ENCODE data around the gene APOL5. TPM values are rescaled to one million over a fixed set of nuclear protein-coding genes. Genes with fewer than 3 reads are reported as not detected.

APOL5 gene
- total RNA-seq, 2 experiments from 2014 or later = not detected

DNA sequence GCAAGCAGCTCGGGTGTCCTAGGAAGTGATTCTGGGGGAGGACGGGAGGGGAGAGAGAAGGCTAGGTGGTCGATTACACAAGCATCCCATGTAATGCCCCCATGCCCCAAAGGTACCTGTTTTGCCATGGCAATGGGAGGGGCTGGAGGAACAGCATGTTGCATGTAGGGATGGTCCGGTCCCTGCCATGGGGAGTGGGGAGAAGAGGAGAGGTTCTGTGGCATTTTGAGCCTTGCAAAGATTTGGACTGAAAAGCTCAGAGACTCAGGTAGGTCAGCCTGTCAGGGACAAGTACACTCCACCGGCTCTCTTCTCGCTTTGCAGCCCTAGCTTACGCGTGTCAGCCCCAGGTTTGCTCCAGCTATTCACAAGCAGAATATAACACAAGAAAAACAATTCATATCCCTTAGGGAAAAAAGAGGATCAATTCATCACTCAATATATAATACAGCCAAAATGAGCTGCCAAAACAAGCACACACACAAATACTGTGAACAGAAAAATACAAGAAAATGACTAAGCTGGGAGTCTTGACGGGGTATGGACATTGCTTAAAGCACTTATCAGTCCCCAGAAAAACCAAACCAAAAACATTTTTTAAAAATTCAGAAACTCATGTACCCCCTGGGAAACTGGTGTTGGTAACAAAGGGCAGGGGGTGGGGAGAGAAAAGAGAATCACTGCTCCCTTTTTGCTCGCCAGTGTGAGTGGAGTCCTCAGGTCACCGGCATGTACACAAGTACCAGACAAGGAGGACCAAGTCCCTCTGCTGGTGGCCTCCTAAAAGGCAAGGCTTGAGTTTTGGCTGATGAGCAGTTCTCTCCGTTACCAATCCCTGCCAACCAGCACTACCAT lies 21.6 kb downstream of the APOL5 start:
- ATAC-seq (ENCODE audit: poor library complexity) (no peak), DNase-seq (peak in 6 of 14 experiments; percentile 1 to 40 (median 15))
- H3K27ac ChIP-seq (ENCODE audit: low read depth in 1 of 2, low read length in 2 of 2) = no peak overlapping the region
- H3K27me3 ChIP-seq (ENCODE audit: control insufficient read depth in 1 of 2, insufficient read depth in 2 of 2, low read length in 2 of 2) = no peaks in the 10 kb centered on the region
- Mint-ChIP-seq H3K4me3 (no peak overlapping the region), H3K27ac (no peak overlapping the region), H3K9me3 (no peaks in the 10 kb centered on the region), H3K27me3 (no peaks in the 10 kb centered on the region), H3K4me1 (ENCODE audit: low read depth) (no peaks in the 10 kb centered on the region), H3K36me3 (ENCODE audit: low read depth) (no peaks in the 10 kb centered on the region)
- no peaks in the 10 kb centered on the region for H3K4me1 ChIP-seq (ENCODE audit: insufficient read depth, low read length)
- intact Hi-C loops (cut with DNase I, micrococcal nuclease) = loop anchor here in 1 of 2 experiments (1.0 kb wide), 1 partner anchor 110 kb away; no protein-coding TSS in a partner anchor
- ChIA-PET POLR2A (no interaction called here), CTCF (no interaction called here)
- H3K4me3 ChIP-seq (ENCODE audit: low read length) = no peak overlapping the region
- no peaks in the 10 kb centered on the region for H3K36me3 ChIP-seq (ENCODE audit: insufficient read depth, low read length)
- H3K9me3 ChIP-seq (ENCODE audit: control insufficient read depth in 1 of 2, insufficient read depth in 1 of 2, low read length in 2 of 2) = no peaks in the 10 kb centered on the region
- TF ChIP-seq, protein P1, sequence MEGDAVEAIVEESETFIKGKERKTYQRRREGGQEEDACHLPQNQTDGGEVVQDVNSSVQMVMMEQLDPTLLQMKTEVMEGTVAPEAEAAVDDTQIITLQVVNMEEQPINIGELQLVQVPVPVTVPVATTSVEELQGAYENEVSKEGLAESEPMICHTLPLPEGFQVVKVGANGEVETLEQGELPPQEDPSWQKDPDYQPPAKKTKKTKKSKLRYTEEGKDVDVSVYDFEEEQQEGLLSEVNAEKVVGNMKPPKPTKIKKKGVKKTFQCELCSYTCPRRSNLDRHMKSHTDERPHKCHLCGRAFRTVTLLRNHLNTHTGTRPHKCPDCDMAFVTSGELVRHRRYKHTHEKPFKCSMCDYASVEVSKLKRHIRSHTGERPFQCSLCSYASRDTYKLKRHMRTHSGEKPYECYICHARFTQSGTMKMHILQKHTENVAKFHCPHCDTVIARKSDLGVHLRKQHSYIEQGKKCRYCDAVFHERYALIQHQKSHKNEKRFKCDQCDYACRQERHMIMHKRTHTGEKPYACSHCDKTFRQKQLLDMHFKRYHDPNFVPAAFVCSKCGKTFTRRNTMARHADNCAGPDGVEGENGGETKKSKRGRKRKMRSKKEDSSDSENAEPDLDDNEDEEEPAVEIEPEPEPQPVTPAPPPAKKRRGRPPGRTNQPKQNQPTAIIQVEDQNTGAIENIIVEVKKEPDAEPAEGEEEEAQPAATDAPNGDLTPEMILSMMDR (IDR thresholded peaks at IDR 0.05) = peak; percentile 9

DNA sequence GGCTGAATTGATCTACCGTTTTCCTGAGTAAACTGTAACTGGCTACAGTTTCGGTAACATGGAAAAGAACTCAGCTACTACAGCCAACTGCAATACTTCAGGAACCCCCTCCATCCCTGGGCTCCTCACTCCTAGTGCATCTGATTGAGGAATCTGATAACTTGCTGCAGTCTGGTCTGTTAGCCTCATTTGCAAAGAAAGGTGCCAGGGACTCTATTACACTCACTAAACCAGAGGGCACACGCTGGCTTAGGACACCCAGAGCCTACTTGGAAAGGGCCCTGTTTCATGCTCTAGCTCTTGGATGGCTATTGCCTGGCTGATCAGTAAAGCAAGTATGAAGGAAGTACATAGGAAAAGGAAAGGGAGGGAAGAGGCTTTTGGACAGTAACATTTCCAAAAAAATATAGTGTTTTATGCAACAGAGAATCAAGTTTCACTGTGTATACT lies 22.3 kb downstream of the APOL5 start:
- Mint-ChIP-seq H3K27me3 (no peaks in the 10 kb centered on the region), H3K9me3 (no peaks in the 10 kb centered on the region), H3K4me3 (no peak overlapping the region), H3K36me3 (ENCODE audit: low read depth) (no peaks in the 10 kb centered on the region), H3K4me1 (ENCODE audit: low read depth) (no peaks in the 10 kb centered on the region), H3K27ac (no peak overlapping the region)
- intact Hi-C loops (cut with DNase I, micrococcal nuclease) = loop anchor here in 1 of 2 experiments (1.0 kb wide), 1 partner anchor 111 kb away; no protein-coding TSS in a partner anchor
- H3K9me3 ChIP-seq (ENCODE audit: control insufficient read depth in 1 of 2, insufficient read depth in 1 of 2, low read length in 2 of 2) = no peaks in the 10 kb centered on the region
- H3K4me3 ChIP-seq (ENCODE audit: low read length) = no peak overlapping the region
- no peaks in the 10 kb centered on the region for H3K36me3 ChIP-seq (ENCODE audit: insufficient read depth, low read length)
- H3K27ac ChIP-seq (ENCODE audit: low read depth in 1 of 2, low read length in 2 of 2) = no peak overlapping the region
- ChIA-PET CTCF (no interaction called here), POLR2A (no interaction called here)
- no peak for DNase-seq
- H3K4me1 ChIP-seq (ENCODE audit: insufficient read depth, low read length) = no peaks in the 10 kb centered on the region
- TF ChIP-seq, protein P1 (IDR thresholded peaks at IDR 0.05) = no peak
- no peaks in the 10 kb centered on the region for H3K27me3 ChIP-seq (ENCODE audit: control insufficient read depth in 1 of 2, insufficient read depth in 2 of 2, low read length in 2 of 2)
- ATAC-seq (ENCODE audit: poor library complexity) = no peak

DNA sequence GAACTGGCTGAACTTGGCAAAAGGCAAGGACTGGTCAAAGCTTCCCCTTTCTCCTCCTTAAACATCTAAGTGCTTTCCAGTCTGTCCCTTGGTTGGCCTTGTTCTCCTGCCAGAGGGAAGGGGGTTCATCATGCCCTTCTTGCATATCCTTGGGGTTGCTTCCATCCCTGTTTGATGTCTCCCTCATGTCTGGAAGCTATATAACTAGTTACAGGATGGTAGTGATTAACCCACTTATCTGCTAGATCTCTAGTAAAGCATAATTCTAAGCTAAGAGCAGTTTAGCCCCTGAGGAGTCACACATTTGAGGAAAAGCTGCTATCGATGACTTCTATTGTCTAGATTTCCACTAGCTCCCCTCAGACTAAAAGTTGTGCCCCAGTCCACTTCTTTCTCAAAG lies 22.9 kb downstream of the APOL5 start:
- H3K4me1 ChIP-seq (ENCODE audit: insufficient read depth, low read length) = no peaks in the 10 kb centered on the region
- H3K4me3 Mint-ChIP-seq = no peak overlapping the region
- no peaks in the 10 kb centered on the region for H3K4me1 Mint-ChIP-seq (ENCODE audit: low read depth)
- H3K27ac Mint-ChIP-seq = no peak overlapping the region
- H3K36me3 Mint-ChIP-seq (ENCODE audit: low read depth) = no peaks in the 10 kb centered on the region
- H3K9me3 ChIP-seq (ENCODE audit: control insufficient read depth in 1 of 2, insufficient read depth in 1 of 2, low read length in 2 of 2) = no peaks in the 10 kb centered on the region
- H3K27ac ChIP-seq (ENCODE audit: low read depth in 1 of 2, low read length in 2 of 2) = no peak overlapping the region
- POLR2A ChIA-PET = no interaction called here
- H3K27me3 ChIP-seq (ENCODE audit: control insufficient read depth in 1 of 2, insufficient read depth in 2 of 2, low read length in 2 of 2) = no peaks in the 10 kb centered on the region
- no peaks in the 10 kb centered on the region for H3K9me3 Mint-ChIP-seq
- no peaks in the 10 kb centered on the region for H3K27me3 Mint-ChIP-seq
- TF ChIP-seq, protein P1 (IDR thresholded peaks at IDR 0.05) = no peak
- H3K36me3 ChIP-seq (ENCODE audit: insufficient read depth, low read length) = no peaks in the 10 kb centered on the region
- intact Hi-C loops (cut with DNase I, micrococcal nuclease) = no loop called here
- DNase-seq (no peak), ATAC-seq (ENCODE audit: poor library complexity) (no peak)
- no peak overlapping the region for H3K4me3 ChIP-seq (ENCODE audit: low read length)
- CTCF ChIA-PET = no interaction called here
